SK-N-SH treated with all-trans-retinoic acid at 6 μM for 48 hours (cell line): ENCODE measurements around the gene SLC39A10.

Source experiments
- ARNTL ChIP-seq: fragments of 450-650 bp; formaldehyde crosslinking; IDR thresholded peaks from 2 replicates; pipeline ENCODE4 v1.5.0; 2020; ENCODE audit warnings: low read depth, mild to moderate bottlenecking, moderate library complexity, borderline replicate concordance
- BACH2 ChIP-seq: fragments of 250-450 bp; sonication (Bioruptor Pico); IDR thresholded peaks from 2 replicates; pipeline ENCODE4 v1.9.0; 2021; ENCODE audit warnings: mild to moderate bottlenecking, borderline replicate concordance
- ESRRG ChIP-seq: fragments of 250-450 bp; sonication (Bioruptor Pico); IDR thresholded peaks from 2 replicates; pipeline ENCODE4 v1.6.1; 2021; ENCODE audit warnings: mild to moderate bottlenecking
- GLIS3 ChIP-seq: fragments of 250-450 bp; sonication (Bioruptor Pico); IDR thresholded peaks from 2 replicates; pipeline ENCODE4 v1.5.0; 2020; ENCODE audit warnings: mild to moderate bottlenecking, moderate library complexity
- OSR1 ChIP-seq: fragments of 250-450 bp; sonication (Bioruptor Pico); IDR thresholded peaks from 2 replicates; pipeline ENCODE4 v1.8.0; 2022; ENCODE audit warnings: moderate library complexity, mild to moderate bottlenecking, inconsistent platforms
- PPARA ChIP-seq: fragments of 250-450 bp; sonication (Bioruptor Pico); IDR thresholded peaks from 2 replicates; pipeline ENCODE4 v1.5.0; 2020; ENCODE audit warnings: mild to moderate bottlenecking, borderline replicate concordance
- ZFP3 ChIP-seq: fragments of 250-450 bp; sonication (Bioruptor Pico); IDR thresholded peaks from 2 replicates; pipeline ENCODE4 v1.5.0; 2020; ENCODE audit warnings: mild to moderate bottlenecking, moderate library complexity

GRCh38 chr2:195730912-195731311 lies 73.9 kb downstream of the SLC39A10 start:
- no peak for TF ChIP-seq ARNTL (CRISPR knock-in tag)
- no peak for TF ChIP-seq ESRRG
- no peak for TF ChIP-seq OSR1 (CRISPR knock-in tag)
- TF ChIP-seq BACH2: no peak
- no peak for TF ChIP-seq GLIS3 (CRISPR knock-in tag)
- TF ChIP-seq PPARA (CRISPR knock-in tag): no peak
- no peak for TF ChIP-seq ZFP3 (CRISPR knock-in tag)
